GM12878 (cell line): Measurements from ENCODE around the gene DDX27. TPM values are rescaled to one million over a fixed set of nuclear protein-coding genes. Genes with fewer than 3 reads are reported as not detected.

Experiments used
- ATF2 ChIP-seq: IDR thresholded peaks from 2 replicates; pipeline ENCODE4 v1.6.1; 2012; ENCODE audit warnings: low read length, inconsistent platforms
- BACH1 ChIP-seq: fragments of 450-650 bp; IDR thresholded peaks from 2 replicates; pipeline ENCODE4 v1.6.1; 2017; ENCODE audit warnings: mild to moderate bottlenecking, borderline replicate concordance
- CBFB ChIP-seq: IDR thresholded peaks from 2 replicates; pipeline ENCODE4 v1.6.1; 2016; ENCODE audit warnings: antibody characterized with exemption, low read depth
- CBX5 ChIP-seq: sonication (generic); IDR thresholded peaks from 2 replicates; pipeline ENCODE4 v1.6.1; 2016; ENCODE audit warnings: low read depth, moderate library complexity, mild to moderate bottlenecking, inconsistent platforms
- CHD2 ChIP-seq: IDR thresholded peaks from 2 replicates; pipeline ENCODE4 v1.6.1; 2011; ENCODE audit warnings: low read depth, low read length, improper control_type of control experiment, borderline replicate concordance
- FOXM1 ChIP-seq: IDR thresholded peaks from 2 replicates; pipeline ENCODE4 v1.6.1; 2012; ENCODE audit warnings: low read depth, mild to moderate bottlenecking, inconsistent platforms, low read length, moderate library complexity
- IKZF2 ChIP-seq, 2 experiments: fragments of 450-650 bp; IDR thresholded peaks; 2 replicates each; pipeline ENCODE4 v1.6.1; 2017; ENCODE audit warnings: mild to moderate bottlenecking in 2 of 2, moderate library complexity in 2 of 2
- JUND ChIP-seq: IDR thresholded peaks from 2 replicates; pipeline ENCODE4 v1.6.1; 2012; ENCODE audit warnings: low read depth, mild to moderate bottlenecking, low read length, improper control_type of control experiment, moderate library complexity
- NFYB ChIP-seq: IDR thresholded peaks from 2 replicates; pipeline ENCODE4 v1.6.1; 2011; ENCODE audit warnings: low read depth, mild to moderate bottlenecking, low read length, improper control_type of control experiment, moderate library complexity; ENCODE audit not compliant: insufficient read depth
- PBX3 ChIP-seq: IDR thresholded peaks from 2 replicates; pipeline ENCODE4 v1.6.1; 2011; ENCODE audit warnings: mild to moderate bottlenecking, low read depth, low read length, moderate library complexity; ENCODE audit not compliant: insufficient replicate concordance
- SPI1 ChIP-seq: IDR thresholded peaks from 2 replicates; pipeline ENCODE4 v1.6.1; 2011; ENCODE audit warnings: low read depth, mild to moderate bottlenecking, low read length, moderate library complexity, borderline replicate concordance; ENCODE audit not compliant: insufficient read depth
- SRF ChIP-seq, 2 experiments: IDR thresholded peaks; 2 replicates each; pipeline ENCODE4 v1.6.1; 2011; ENCODE audit warnings: low read depth in 2 of 2, low read length in 2 of 2, mild to moderate bottlenecking in 1 of 2, moderate library complexity in 1 of 2
- TCF3 ChIP-seq: IDR thresholded peaks from 2 replicates; pipeline ENCODE4 v1.6.1; 2012; ENCODE audit warnings: low read depth, mild to moderate bottlenecking, low read length, borderline replicate concordance; ENCODE audit not compliant: insufficient read depth
- TCF7 ChIP-seq: IDR thresholded peaks from 2 replicates; pipeline ENCODE4 v1.6.1; 2014; ENCODE audit warnings: antibody characterized with exemption, borderline replicate concordance
- WRNIP1 ChIP-seq: IDR thresholded peaks from 2 replicates; pipeline ENCODE4 v1.6.1; 2011; ENCODE audit warnings: low read depth, low read length, improper control_type of control experiment, borderline replicate concordance
- YY1 ChIP-seq: IDR thresholded peaks from 2 replicates; pipeline ENCODE4 v1.6.1; 2011; ENCODE audit warnings: low read depth, mild to moderate bottlenecking, low read length
- ZBTB4 ChIP-seq: fragments of 450-650 bp; formaldehyde crosslinking; IDR thresholded peaks from 2 replicates; pipeline ENCODE4 v1.4.0; 2022; ENCODE audit warnings: mild to moderate bottlenecking, moderate library complexity
- polyA plus RNA-seq, 11 experiments: library from polyadenylated mRNA; depleted of rRNA in 4 of 11; unstranded in 6 of 11; stranded (reverse) in 5 of 11; fragments of >200 nt; fragmentation: Nextera tagmentation in 4 of 11; fragmentation: Illumina TruSeq in 1 of 11; extraction: Ambion mirVana in 4 of 11; extraction: Trizol in 1 of 11; gene quantifications; 1 replicate in 1 of 11; 2 replicates in 10 of 11; pipeline versions ENCODE4 v1.2.1 to v1.2.3, GENCODE V29; 2011 to 2016; ENCODE audit warnings: inconsistent platforms in 2 of 11, missing spikeins in 2 of 11, low read depth in 1 of 11
- total RNA-seq, 4 experiments: library from RNA; depleted of rRNA in 3 of 4; stranded (reverse); fragments of >200 nt in 3 of 4; fragmentation: Illumina TruSeq in 1 of 4; extraction: Trizol in 1 of 4; gene quantifications; 2 replicates each; pipeline versions ENCODE4 v1.2.1 to v1.2.3, GENCODE V29; 2013 to 2021
- TF ChIP-seq, protein P1 (sequence below): fragments of 450-650 bp; IDR thresholded peaks from 2 replicates; pipeline ENCODE4 v1.6.1; 2017; ENCODE audit warnings: antibody characterized with exemption, mild to moderate bottlenecking, moderate library complexity
- TF ChIP-seq, protein P2 (sequence below): fragments of 450-650 bp; IDR thresholded peaks from 2 replicates; pipeline ENCODE4 v1.6.1; 2017; ENCODE audit warnings: borderline replicate concordance

The DDX27 gene
- total and polyA plus RNA-seq, 10 of the 15 experiments (the other 5 are each of a cell fraction or from before 2014, with no cell fraction given) = 19.8 to 78.8 (median 54.9) TPM

DNA sequence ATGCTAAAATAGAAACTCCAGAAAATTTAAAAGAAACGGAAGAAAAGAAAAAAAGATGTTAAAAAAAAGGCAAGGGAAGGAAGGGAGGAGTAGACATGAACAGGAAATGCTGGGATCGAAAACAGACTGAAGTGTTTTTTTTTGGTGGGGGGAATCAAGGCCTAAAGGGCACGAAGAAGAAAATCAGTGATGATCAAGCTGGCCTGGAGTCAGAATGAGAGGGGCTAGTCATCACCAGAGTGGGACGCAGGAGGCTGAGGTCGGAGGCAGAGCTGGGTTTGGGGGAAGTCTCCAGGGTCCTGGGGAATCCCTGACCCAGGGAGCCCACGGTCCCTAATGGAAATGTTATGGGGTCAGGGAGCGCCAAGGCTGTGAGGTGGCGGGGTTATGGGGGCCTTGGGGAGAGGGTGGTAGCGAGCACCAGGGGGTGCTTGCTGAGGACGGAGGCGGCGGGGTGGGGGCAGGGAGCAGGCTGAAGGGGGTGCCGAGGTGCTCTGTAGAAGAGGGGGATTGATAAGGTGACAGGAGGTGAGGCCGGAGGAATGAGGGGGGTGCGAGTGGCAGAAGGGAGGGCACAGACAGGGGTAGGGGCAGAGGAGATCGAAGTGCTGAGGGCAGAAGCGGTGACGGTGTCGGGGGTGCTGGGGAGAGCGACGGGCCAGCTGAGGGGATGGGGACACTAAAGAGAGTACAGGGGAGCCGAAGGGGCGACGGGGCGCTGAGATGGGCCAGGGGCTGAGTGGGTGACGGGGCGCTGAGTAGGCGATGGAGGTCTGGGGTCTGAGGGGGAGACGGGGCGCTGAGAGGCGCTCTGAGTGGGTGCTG is 58.0 kb downstream of the DDX27 start (continued):
- TF ChIP-seq SPI1 (no peak), ZBTB4 (CRISPR knock-in tag) (no peak), SRF (IDR thresholded peaks at IDR 0.05; ENCODE audit: low read depth in 2 of 2, low read length in 2 of 2) (0 out of 4 replicates have a peak, but pooled peaks of 1 of the 2 experiments have one; percentile 9), JUND (no peak), BACH1 (no peak), TCF3 (no peak), CBFB (no peak), CBX5 (no peak), CHD2 (no peak), NFYB (no peak), IKZF2 (IDR thresholded peaks at IDR 0.05) (peak; percentile 22 to 43; a peak in 1 of 4 replicates), YY1 (no peak), PBX3 (no peak), FOXM1 (0 out of 2 replicates have a peak, but pooled peaks have one; percentile 23), WRNIP1 (no peak), ATF2 (peak; percentile 25; the same call in 1 of the 2 replicates), TCF7 (no peak)
- TF ChIP-seq, protein P1, sequence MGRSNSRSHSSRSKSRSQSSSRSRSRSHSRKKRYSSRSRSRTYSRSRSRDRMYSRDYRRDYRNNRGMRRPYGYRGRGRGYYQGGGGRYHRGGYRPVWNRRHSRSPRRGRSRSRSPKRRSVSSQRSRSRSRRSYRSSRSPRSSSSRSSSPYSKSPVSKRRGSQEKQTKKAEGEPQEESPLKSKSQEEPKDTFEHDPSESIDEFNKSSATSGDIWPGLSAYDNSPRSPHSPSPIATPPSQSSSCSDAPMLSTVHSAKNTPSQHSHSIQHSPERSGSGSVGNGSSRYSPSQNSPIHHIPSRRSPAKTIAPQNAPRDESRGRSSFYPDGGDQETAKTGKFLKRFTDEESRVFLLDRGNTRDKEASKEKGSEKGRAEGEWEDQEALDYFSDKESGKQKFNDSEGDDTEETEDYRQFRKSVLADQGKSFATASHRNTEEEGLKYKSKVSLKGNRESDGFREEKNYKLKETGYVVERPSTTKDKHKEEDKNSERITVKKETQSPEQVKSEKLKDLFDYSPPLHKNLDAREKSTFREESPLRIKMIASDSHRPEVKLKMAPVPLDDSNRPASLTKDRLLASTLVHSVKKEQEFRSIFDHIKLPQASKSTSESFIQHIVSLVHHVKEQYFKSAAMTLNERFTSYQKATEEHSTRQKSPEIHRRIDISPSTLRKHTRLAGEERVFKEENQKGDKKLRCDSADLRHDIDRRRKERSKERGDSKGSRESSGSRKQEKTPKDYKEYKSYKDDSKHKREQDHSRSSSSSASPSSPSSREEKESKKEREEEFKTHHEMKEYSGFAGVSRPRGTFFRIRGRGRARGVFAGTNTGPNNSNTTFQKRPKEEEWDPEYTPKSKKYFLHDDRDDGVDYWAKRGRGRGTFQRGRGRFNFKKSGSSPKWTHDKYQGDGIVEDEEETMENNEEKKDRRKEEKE = no peak
- TF ChIP-seq, protein P2, sequence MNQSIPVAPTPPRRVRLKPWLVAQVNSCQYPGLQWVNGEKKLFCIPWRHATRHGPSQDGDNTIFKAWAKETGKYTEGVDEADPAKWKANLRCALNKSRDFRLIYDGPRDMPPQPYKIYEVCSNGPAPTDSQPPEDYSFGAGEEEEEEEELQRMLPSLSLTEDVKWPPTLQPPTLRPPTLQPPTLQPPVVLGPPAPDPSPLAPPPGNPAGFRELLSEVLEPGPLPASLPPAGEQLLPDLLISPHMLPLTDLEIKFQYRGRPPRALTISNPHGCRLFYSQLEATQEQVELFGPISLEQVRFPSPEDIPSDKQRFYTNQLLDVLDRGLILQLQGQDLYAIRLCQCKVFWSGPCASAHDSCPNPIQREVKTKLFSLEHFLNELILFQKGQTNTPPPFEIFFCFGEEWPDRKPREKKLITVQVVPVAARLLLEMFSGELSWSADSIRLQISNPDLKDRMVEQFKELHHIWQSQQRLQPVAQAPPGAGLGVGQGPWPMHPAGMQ = no peak
